ENCODE measurements around the gene TMEM121.

- no peak for TF ChIP-seq ZFP3 (CRISPR knock-in tag; IDR thresholded peaks at IDR 0.05)
- TF ChIP-seq ZNF8 (CRISPR knock-in tag; IDR thresholded peaks at IDR 0.05), result no peak
- TF ChIP-seq RARB (CRISPR knock-in tag; IDR thresholded peaks at IDR 0.05), result no peak
- no peak for TF ChIP-seq ZNF70 (CRISPR knock-in tag; IDR thresholded peaks at IDR 0.05)
- no peak for TF ChIP-seq CREB5 (CRISPR knock-in tag; IDR thresholded peaks at IDR 0.05; ENCODE audit: low read depth)
Observed at GRCh38 chr14:105568859-105569766, 42.7 kb downstream of the TMEM121 start.
